GM19324 (cell line): ENCODE measurements around the gene KHDRBS1.
"Not testable (repeated sequence)": the region's sequence is repeated elsewhere in the genome, so short reads cannot be mapped to it uniquely, and the experiment has no call there.

ENCODE experiments used
- ATAC-seq: cut with Tn5 transposase; IDR thresholded peaks from one replicate; pipeline ENCODE4 v1.9.1; 2021; ENCODE audit warnings: mild to moderate bottlenecking, moderate library complexity; ENCODE audit not compliant: unreplicated experiment, low FRiP score

The KHDRBS1 gene

DNA sequence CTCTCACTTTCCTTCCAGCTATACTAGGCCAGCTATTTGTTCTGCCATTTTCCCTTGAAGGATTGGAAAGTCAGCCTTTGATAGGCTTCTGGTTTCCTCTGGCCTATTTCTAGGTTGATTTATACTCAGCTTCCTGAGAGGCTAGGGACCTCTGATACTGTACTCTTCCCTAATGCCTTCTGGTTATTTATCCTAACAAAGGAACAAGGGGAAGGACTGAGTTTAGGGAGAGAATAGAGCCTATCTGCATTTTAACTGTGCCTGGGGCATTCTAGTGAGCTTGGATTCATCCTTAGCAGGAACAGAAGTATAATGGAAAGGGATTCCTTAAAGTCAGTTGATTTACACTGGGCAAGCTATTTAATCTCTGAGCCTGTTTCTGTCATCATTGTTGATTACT, 47.2 kb downstream of the KHDRBS1 start:
- no peak for ATAC-seq

- ATAC-seq = no peak
Measured at GRCh38 chr1:32062867-32063230, 49.2 kb downstream of the KHDRBS1 start.

DNA sequence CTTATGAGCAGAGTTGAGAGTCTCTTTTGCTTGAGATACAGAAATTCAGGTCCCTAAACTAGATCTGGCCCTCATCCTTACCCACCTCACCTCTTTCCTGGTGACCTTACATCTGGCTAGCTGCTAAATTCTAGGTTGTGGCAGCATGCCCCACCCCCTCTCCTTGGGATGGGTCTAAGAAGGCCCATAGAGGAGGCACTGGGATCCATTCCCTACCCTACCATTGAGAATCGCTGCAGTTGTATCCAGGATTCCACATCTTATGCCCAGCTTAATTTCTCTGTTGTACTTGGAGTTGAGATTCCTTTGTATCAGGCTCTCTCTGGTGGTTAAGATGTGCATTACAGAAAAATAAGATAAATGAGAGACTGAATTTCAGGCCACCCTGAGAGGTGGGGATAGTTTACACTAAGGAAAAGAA, 49.6 kb downstream of the KHDRBS1 start:
- ATAC-seq = no peak

GRCh38 chr1:32065613-32066488, 52.2 kb downstream of the KHDRBS1 start:
- ATAC-seq = not testable (repeated sequence)

GRCh38 chr1:32066489-32066873, 52.8 kb downstream of the KHDRBS1 start:
- no peak for ATAC-seq

- ATAC-seq = no peak
Measured at GRCh38 chr1:32068957-32069588, 55.4 kb downstream of the KHDRBS1 start.

- ATAC-seq = no peak
Measured at GRCh38 chr1:32071758-32072621, 58.3 kb downstream of the KHDRBS1 start.

GRCh38 chr1:32072622-32073298, 59.1 kb downstream of the KHDRBS1 start, which contains the start of gene TMEM39B:
TMEM39B (plus strand) TSS chr1:32072939; CDS start chr1:32073048, 109 bp downstream.
- peak; percentile 94 for ATAC-seq

DNA sequence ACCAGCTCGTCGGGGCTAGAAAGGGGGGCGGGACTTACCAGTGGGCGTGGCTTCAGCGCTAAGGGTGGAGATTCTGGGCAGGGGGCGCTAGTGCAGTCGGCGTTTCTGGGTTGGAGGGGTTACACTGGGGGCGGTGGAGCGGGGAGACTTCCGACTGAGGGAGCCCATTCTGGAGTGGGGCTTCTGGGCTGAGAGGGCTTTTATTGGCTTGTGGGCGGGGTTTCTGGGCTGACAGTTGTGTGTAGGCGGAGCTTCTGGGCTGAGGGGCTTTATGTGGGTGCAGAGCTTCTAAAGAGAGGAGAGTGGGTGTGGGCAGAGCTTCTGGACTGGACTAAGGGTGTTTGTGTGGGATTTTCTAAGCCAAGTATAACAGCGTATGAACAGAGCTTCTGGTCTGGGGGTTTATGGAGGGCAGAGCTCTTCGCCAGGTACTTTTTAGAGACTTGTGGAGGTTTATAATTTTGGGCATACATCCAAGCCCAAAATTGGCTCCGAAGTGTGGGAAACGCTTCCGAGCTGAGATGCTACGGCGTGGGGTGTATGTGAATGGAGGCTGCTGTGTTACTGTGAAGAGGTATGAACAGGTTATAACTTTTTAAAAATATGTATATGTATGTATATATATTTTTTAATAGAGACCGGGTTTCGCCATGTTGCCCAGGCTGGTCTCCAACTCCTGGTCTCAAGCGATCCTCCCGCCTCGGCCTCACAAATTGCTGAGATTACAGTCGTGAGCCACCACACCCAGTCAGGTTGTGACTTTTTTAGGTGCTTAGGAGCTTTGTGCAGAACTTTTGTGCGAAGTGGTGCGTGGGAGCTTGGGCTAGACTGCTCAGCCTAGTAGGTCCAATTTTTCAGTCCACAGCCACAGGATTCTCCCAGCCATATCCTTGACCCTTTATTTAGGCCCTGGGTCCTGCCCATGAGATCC, 59.9 kb downstream of the KHDRBS1 start:
- no peak for ATAC-seq

- no peak for ATAC-seq
Measured at GRCh38 chr1:32074841-32075240, 61.2 kb downstream of the KHDRBS1 start.

DNA sequence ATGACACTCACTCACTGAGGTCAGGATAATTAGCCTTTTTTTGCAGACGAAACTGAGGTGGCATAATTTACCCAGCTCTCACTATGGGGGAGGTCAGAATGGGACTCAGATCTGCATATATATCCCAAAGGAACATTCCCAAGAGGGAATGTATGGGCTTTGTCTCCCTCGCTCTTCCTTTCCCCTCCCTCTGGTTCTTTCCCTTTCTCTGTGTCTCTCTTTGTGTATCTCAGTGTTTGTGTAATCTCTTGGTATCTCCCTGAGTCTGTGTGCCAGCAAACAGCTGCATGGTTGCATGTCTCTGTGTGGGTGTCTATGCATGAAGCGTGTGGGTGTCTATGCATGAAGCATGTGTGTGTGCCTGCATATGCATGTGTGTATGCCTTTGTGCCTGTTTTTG, 63.8 kb downstream of the KHDRBS1 start:
- no peak for ATAC-seq

DNA sequence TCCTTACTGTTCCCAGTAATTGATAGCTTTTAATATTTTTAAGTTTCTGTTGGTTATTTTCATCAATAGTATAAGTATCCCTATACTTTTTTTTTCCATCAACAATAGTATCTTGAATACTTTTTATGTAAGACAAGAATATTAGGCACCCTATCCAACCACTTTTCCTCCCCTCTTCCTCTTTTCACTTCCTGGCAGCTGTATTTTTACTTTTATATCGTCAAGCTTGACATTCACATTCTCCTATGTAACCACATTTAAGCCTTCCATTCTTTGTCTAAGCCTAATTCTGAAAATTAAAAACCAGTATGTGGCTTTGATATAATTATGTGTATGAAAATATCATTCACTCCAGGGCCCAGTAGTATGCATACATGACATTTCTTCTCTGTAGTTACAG, 68.4 kb downstream of the KHDRBS1 start:
- no peak for ATAC-seq

DNA sequence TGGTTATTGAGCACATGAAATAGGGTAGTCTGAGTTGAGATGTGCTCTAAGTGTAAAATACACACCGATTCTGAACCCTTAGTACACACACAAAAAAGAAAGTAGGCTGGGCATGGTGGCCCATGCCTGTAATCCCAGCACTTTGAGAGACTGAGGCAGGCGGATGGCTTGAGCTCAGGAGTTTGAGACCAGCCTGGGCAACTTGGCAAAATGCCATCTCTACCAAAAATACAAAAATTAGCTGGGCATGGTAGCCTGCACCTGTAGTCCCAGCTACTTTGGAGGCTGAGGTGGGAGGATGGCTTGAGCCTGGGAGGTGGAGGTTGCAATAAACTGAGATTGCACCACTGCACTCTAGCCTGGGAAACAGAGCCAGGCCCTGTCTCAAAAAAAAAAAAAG, 72.7 kb downstream of the KHDRBS1 start:
- not testable (repeated sequence) for ATAC-seq

GRCh38 chr1:32091176-32091575, 77.5 kb downstream of the KHDRBS1 start:
- no peak for ATAC-seq

DNA sequence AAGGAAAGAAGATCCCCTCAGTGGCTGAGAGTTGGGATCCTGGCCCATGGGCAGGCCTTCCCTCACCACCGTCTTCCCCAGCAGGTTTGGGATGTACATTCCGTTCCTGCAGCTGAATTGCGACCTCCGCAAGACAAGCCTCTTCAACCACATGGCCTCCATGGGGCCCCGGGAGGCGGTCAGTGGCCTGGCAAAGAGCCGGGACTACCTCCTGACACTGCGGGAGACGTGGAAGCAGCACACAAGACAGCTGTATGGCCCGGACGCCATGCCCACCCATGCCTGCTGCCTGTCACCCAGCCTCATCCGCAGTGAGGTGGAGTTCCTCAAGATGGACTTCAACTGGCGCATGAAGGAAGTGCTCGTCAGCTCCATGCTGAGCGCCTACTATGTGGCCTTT, 77.9 kb downstream of the KHDRBS1 start:
- ATAC-seq = no peak
